CD4-positive, CD25-positive, alpha-beta regulatory T cell (primary cell): Measurements from ENCODE around the gene PHF23. TPM values are rescaled to one million over a fixed set of nuclear protein-coding genes. Genes with fewer than 3 reads are reported as not detected.

Experiments
- ATAC-seq, 2 donors: fragments of 150-1000 bp; cut with Tn5 transposase; one replicate each; pipeline ENCODE4 v1.10.0; 2021; ENCODE audit warnings: low read depth in 2 of 2, moderate number of reproducible peaks in 2 of 2, moderate library complexity in 1 of 2
- DNase-seq, 3 donors: peaks; one replicate each; pipeline versions ENCODE4 v3.0.0 to v3.0.0-alpha.2; 2012 to 2022; ENCODE audit warnings: mixed read lengths in 1 of 3
- H3K27ac ChIP-seq: one replicate; pipeline ENCODE4 v1.7.0; 2013; ENCODE audit warnings: mild to moderate bottlenecking, low read length; ENCODE audit not compliant: insufficient read depth, poor library complexity, severe bottlenecking
- H3K27me3 ChIP-seq: one replicate; pipeline ENCODE4 v1.7.0; 2013; ENCODE audit warnings: low read length; ENCODE audit not compliant: control insufficient read depth, insufficient read depth
- H3K36me3 ChIP-seq: one replicate; pipeline ENCODE4 v1.7.0; 2013; ENCODE audit warnings: mild to moderate bottlenecking, low read length, moderate library complexity; ENCODE audit not compliant: control insufficient read depth, insufficient read depth
- H3K4me1 ChIP-seq: 2 replicates; pipeline ENCODE4 v1.7.0; 2013; ENCODE audit warnings: mild to moderate bottlenecking, low read length; ENCODE audit not compliant: insufficient read depth, control insufficient read depth, poor library complexity, severe bottlenecking
- H3K4me3 ChIP-seq: one replicate; pipeline ENCODE4 v1.7.0; 2013; ENCODE audit warnings: low read depth, mild to moderate bottlenecking, low read length, moderate library complexity
- H3K9me3 ChIP-seq, 2 experiments: 1 replicate in 1 of 2; 2 replicates in 1 of 2; pipeline ENCODE4 v1.7.0; 2013; ENCODE audit warnings: low read length in 2 of 2, mild to moderate bottlenecking in 1 of 2, moderate library complexity in 1 of 2; ENCODE audit not compliant: control insufficient read depth in 2 of 2
- H3K27ac Mint-ChIP-seq, 3 donors: one replicate each; pipeline ENCODE4 v1.8.0; 2020 to 2022; ENCODE audit warnings: mild to moderate bottlenecking in 3 of 3, mixed read lengths in 3 of 3, moderate library complexity in 2 of 3
- H3K27me3 Mint-ChIP-seq: one replicate; pipeline ENCODE4 v1.8.0; 2022; ENCODE audit warnings: mild to moderate bottlenecking, mixed read lengths
- H3K36me3 Mint-ChIP-seq: one replicate; pipeline ENCODE4 v1.8.0; 2020; ENCODE audit warnings: mixed read lengths
- H3K4me1 Mint-ChIP-seq, 4 donors: one replicate each; pipeline ENCODE4 v1.8.0; 2020 to 2022; ENCODE audit warnings: mixed read lengths in 4 of 4, mild to moderate bottlenecking in 1 of 4
- H3K4me3 Mint-ChIP-seq, 4 donors: one replicate each; pipeline ENCODE4 v1.8.0; 2020 to 2022; ENCODE audit warnings: mild to moderate bottlenecking in 4 of 4, mixed read lengths in 4 of 4, moderate library complexity in 3 of 4
- H3K9me3 Mint-ChIP-seq, 7 donors: one replicate each; pipeline ENCODE4 v1.8.0; 2020 to 2022; ENCODE audit warnings: mixed read lengths in 7 of 7, mild to moderate bottlenecking in 3 of 7, moderate library complexity in 2 of 7
- polyA plus RNA-seq, 4 donors: library from polyadenylated mRNA; unstranded; fragments of 300-500 nt; fragmentation: Illumina TruSeq; gene quantifications; one replicate each; pipeline ENCODE4 v1.2.3, GENCODE V29; 2021
- total RNA-seq: library from RNA; stranded (reverse); gene quantifications from one replicate; pipeline ENCODE4 v1.2.3, GENCODE V29; 2022

PHF23 gene
- total and polyA plus RNA-seq, 5 donors from 2014 or later, result 16.0 to 24.8 (median 20.6) TPM

GRCh38 chr17:7241783-7242716, 2.8 kb upstream of the PHF23 start, which contains the start of gene GABARAP:
Gene GABARAP, minus strand, starts transcription at chr17:7242449. Its CDS starts 119 bp downstream, at chr17:7242330.
- Mint-ChIP-seq H3K36me3 (peaks cover 35% of the 10 kb centered on the region), H3K9me3 (peaks cover 0 to 1% (median 0%) of the 10 kb centered on the region in 7 donors), H3K4me3 (peak within 1 kb of the TSS; percentile 92 to 97 (median 96)), H3K4me1 (peaks cover 16 to 48% (median 30%) of the 10 kb centered on the region in 4 donors), H3K27ac (peak within 1 kb of the TSS; percentile 98 to 99 (median 99)), H3K27me3 (peaks cover 14% of the 10 kb centered on the region)
- H3K4me1 ChIP-seq, result peaks cover 40% of the 10 kb centered on the region
- H3K36me3 ChIP-seq, result peaks cover 34% of the 10 kb centered on the region
- peak within 1 kb of the TSS; percentile 93 for H3K27ac ChIP-seq
- H3K4me3 ChIP-seq, result peak within 1 kb of the TSS; percentile 99
- no peaks in the 10 kb centered on the region for H3K9me3 ChIP-seq
- no peaks in the 10 kb centered on the region for H3K27me3 ChIP-seq
- ATAC-seq (peak; percentile 23 to 27), DNase-seq (peak; percentile 86 to 95 (median 93))

DNA sequence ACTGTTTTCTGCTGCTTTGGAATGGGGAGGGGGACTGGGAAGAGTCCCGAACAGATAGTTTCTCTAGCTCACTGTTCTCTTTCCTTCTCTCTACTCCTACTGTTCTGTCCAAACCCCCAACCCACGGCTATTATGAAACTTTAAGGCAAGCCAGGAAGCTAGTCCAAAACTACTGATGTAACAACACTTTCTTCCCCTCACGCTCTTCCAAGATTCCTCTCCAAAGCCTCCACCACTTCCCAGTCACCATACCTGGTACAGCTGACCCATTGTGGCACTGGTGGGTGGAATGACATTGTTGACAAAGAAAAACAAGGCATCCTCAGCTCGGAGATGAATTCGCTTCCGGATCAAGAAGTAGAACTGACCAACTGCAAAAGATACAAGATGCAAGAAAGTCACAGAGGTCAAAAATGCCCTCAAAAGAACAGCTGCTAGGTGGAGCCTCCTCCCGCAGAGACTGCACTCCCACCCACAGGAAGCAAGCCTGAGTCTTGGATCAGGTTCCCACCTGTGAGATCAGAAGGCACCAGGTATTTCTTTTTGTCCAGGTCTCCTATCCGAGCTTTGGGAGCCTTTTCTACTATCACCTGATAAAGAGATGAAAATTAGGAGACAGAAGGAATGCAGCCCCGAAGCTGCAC, 2.0 kb upstream of the PHF23 start:
- Mint-ChIP-seq H3K4me3 (peak overlapping the region; percentile 92 to 97 (median 96)), H3K36me3 (peaks cover 33% of the 10 kb centered on the region)

DNA sequence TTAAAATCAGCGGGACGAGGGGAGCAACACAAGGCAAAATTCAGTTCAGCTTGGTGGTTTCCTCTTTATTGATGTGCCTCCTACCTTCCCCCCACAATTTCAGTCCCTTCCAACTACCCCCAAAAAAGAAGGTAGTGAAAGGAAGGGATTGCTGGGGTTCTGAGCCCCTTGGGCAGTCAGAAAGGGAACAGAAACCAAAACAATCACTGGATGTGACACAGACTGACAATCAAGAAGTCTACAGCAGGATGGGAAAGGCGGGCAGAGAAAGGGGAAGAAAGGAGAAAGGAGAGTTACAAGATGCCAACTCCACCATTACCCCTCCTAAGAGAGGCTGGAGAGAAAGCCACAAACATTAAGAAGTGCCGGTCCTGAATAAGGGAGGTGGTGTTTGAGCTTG, 1.1 kb upstream of the PHF23 start:
- peak overlapping the region in 2 of 3 donors; percentile 96 to 98 for H3K27ac Mint-ChIP-seq
- no peak for ATAC-seq
- H3K27me3 ChIP-seq, result no peaks in the 10 kb centered on the region
- peaks cover 41% of the 10 kb centered on the region for H3K4me1 ChIP-seq
- peaks cover 29% of the 10 kb centered on the region for H3K36me3 Mint-ChIP-seq
- H3K27me3 Mint-ChIP-seq, result peaks cover 14% of the 10 kb centered on the region
- DNase-seq, result no peak
- H3K4me3 Mint-ChIP-seq, result peak overlapping the region; percentile 92 to 97 (median 96)
- H3K27ac ChIP-seq, result peak overlapping the region; percentile 90
- peaks cover 20 to 55% (median 36%) of the 10 kb centered on the region in 4 donors for H3K4me1 Mint-ChIP-seq
- no peaks in the 10 kb centered on the region for H3K9me3 ChIP-seq
- H3K36me3 ChIP-seq, result peaks cover 34% of the 10 kb centered on the region
- H3K9me3 Mint-ChIP-seq, result peaks cover 0 to 1% (median 0%) of the 10 kb centered on the region in 7 donors
- peak overlapping the region; percentile 61 for H3K4me3 ChIP-seq

More for the DNA sequence above, 2.0 kb upstream of the PHF23 start:
- Histone ChIP-seq H3K9me3 (no peaks in the 10 kb centered on the region), H3K36me3 (peaks cover 33% of the 10 kb centered on the region), H3K4me3 (peak overlapping the region; percentile 82), H3K27me3 (no peaks in the 10 kb centered on the region), H3K27ac (peak overlapping the region; percentile 93), H3K4me1 (peaks cover 41% of the 10 kb centered on the region)
- Mint-ChIP-seq H3K27me3 (peaks cover 14% of the 10 kb centered on the region), H3K27ac (peak overlapping the region; percentile 98 to 99 (median 99)), H3K9me3 (peaks cover 0 to 1% (median 0%) of the 10 kb centered on the region in 7 donors), H3K4me1 (peaks cover 20 to 46% (median 30%) of the 10 kb centered on the region in 4 donors)
- ATAC-seq (no peak), DNase-seq (no peak)

GRCh38 chr17:7238420-7239090, 702 bp downstream of the PHF23 start:
- H3K4me1 ChIP-seq, result peaks cover 52% of the 10 kb centered on the region

GRCh38 chr17:7237761-7238419, 1.4 kb downstream of the PHF23 start:
- Histone ChIP-seq H3K9me3 (no peaks in the 10 kb centered on the region), H3K4me3 (peak overlapping the region; percentile 37), H3K36me3 (peaks cover 23% of the 10 kb centered on the region), H3K27ac (peak overlapping the region; percentile 90), H3K27me3 (no peaks in the 10 kb centered on the region), H3K4me1 (peaks cover 54% of the 10 kb centered on the region)
- Mint-ChIP-seq H3K9me3 (peaks cover 0 to 1% (median 0%) of the 10 kb centered on the region in 7 donors), H3K4me1 (peaks cover 24 to 71% (median 44%) of the 10 kb centered on the region in 4 donors), H3K4me3 (peak overlapping the region; percentile 92 to 97 (median 96)), H3K36me3 (peaks cover 19% of the 10 kb centered on the region), H3K27ac (peak overlapping the region; percentile 31 to 87 (median 87)), H3K27me3 (peaks cover 6% of the 10 kb centered on the region)
- peak; percentile 22 to 30 for ATAC-seq
- peak; percentile 69 to 87 (median 76) for DNase-seq

More at GRCh38 chr17:7238420-7239090, 702 bp downstream of the PHF23 start:
- ATAC-seq (no peak), DNase-seq (peak in 2 of 3 donors; percentile 35 to 66)
- peak overlapping the region; percentile 90 for H3K27ac ChIP-seq
- peaks cover 23% of the 10 kb centered on the region for H3K36me3 Mint-ChIP-seq
- H3K9me3 Mint-ChIP-seq, result peaks cover 0 to 1% (median 0%) of the 10 kb centered on the region in 7 donors
- peak overlapping the region; percentile 31 to 99 (median 96) for H3K27ac Mint-ChIP-seq
- H3K9me3 ChIP-seq, result no peaks in the 10 kb centered on the region
- peak overlapping the region; percentile 92 to 97 (median 96) for H3K4me3 Mint-ChIP-seq
- H3K4me3 ChIP-seq, result peak overlapping the region; percentile 77
- H3K36me3 ChIP-seq, result peaks cover 23% of the 10 kb centered on the region
- H3K27me3 ChIP-seq, result no peaks in the 10 kb centered on the region
- peaks cover 10% of the 10 kb centered on the region for H3K27me3 Mint-ChIP-seq
- H3K4me1 Mint-ChIP-seq, result peaks cover 20 to 69% (median 43%) of the 10 kb centered on the region in 4 donors

DNA sequence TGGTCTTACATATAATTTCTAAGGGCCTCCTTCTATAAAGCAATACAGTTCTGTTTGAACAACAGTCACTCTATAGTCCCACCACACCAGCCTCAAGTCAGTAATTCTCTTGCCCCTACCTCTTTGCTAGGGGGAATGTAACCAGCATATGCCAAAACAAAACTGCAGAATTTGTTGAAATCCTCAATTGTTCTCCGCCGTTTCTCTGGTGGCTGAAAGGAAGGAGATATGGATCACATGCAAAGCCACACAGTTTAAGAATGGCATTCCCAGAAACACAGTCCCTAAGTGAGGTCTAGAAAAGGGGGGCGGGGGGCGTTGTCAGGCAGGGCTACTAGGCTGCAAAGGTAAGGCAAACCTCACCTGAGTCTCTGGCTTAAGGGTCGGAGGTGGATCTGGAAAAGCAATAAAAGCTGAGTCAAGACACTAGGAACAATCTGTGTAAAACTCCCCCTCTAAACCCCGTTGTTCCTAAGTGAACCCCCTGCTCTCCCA, 1.9 kb downstream of the PHF23 start:
- H3K4me1 Mint-ChIP-seq, result peaks cover 18 to 72% (median 44%) of the 10 kb centered on the region in 4 donors
- no peaks in the 10 kb centered on the region for H3K9me3 ChIP-seq
- peaks cover 56% of the 10 kb centered on the region for H3K4me1 ChIP-seq
- H3K36me3 Mint-ChIP-seq, result peaks cover 19% of the 10 kb centered on the region
- DNase-seq (no peak), ATAC-seq (no peak)
- peak overlapping the region; percentile 31 to 87 (median 44) for H3K27ac Mint-ChIP-seq
- no peaks in the 10 kb centered on the region for H3K27me3 ChIP-seq
- peak overlapping the region; percentile 90 for H3K27ac ChIP-seq
- H3K27me3 Mint-ChIP-seq, result no peaks in the 10 kb centered on the region
- peak overlapping the region; percentile 37 for H3K4me3 ChIP-seq
- H3K4me3 Mint-ChIP-seq, result peak overlapping the region; percentile 92 to 97 (median 96)
- peaks cover 0 to 1% (median 0%) of the 10 kb centered on the region in 7 donors for H3K9me3 Mint-ChIP-seq
- H3K36me3 ChIP-seq, result peaks cover 23% of the 10 kb centered on the region
